HG02973 (cell line): ENCODE data around the gene PRICKLE4.
"Not testable (repeated sequence)": the region's sequence is repeated elsewhere in the genome, so short reads cannot be mapped to it uniquely, and the experiment has no call there.

Experiments
- ATAC-seq: cut with Tn5 transposase; IDR thresholded peaks from one replicate; pipeline ENCODE4 v1.9.1; 2021; ENCODE audit warnings: moderate library complexity; ENCODE audit not compliant: unreplicated experiment

Gene PRICKLE4

DNA sequence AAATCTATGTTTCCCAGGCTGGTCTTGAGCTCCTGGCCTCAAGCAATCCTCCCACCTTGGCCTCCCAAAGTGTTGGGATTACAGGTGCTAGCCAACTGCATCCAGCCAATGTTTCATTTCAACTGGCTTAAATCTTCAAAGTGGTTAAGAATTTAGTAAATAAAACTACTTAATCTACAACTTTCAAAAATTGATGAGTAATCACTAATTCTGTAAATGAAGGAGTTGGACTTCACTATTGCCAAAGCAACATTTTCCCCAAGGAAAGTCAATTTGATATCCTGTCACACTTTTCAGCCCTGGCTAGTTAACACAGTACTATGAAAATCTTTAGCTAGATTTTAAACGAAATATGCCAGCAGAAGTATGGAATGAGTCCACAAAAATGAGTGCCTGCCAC lies 10.7 kb downstream of the PRICKLE4 start:
- ATAC-seq = no peak

DNA sequence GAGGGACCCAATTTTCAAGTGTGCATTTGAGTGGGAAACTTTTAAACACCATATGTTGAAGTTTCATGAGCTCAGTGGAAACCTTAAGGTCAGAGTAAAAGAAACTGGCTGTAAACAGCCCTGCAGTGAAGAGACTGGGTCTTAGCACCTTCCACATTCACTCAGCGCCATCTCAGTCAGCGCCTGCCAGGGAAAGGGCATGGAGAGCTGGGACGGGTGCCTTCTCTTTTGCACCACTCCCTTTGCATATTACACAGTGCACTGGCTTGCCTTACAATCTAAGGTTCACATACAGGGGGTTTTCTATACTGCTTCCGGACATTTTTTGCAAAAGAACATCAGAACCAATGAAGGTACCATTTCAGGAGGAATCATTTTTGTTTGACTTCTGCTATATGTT lies 11.4 kb downstream of the PRICKLE4 start:
- no peak for ATAC-seq

DNA sequence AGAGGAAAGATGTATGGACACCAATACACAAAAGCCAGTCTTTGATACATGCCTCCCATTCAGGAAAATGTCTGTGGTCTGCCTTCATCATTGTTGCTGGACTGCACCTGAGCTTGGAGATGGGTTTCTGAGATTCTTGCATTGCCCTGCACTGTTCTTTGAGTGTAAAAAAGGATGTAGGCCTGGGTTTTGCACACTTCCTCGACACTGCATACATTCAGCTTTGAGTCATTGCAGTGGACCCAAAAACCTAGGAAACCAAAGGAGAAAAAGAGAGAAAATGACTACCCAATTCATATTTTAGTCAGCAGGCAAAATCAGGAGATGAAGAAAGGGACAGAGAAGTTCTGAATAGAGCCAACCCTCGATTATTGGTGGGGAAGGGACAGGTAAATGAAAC lies 15.9 kb downstream of the PRICKLE4 start:
- no peak for ATAC-seq

DNA sequence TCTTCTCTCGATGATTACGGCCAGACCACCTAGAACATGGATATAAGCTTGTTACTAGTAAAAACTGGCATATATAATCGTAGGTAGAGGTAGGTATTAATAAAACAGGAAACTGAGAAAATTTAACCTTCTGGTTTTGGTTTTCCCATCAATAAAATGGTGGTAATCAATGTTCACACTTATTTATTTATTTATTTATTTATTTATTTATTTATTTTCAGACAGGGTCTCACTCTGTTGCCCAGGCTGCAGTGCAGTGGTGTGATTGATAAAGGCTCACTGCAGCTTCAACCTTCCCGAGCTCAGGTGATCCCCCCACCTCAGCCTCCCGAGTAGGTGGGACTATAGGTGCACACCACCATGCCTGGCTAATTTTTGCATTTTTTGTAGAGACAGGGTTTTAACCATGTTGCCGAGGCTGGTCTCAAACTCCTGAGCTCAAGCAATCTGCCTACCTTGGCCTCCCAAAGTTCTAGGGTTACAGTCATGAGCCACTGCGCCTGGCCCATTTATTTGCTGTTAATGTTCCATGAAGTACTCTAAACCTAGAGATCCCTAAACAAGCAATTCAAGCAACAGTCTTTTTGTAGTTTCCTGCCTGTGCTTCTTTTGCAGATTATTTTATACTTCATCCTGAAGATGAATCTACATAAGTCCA lies 18.4 kb downstream of the PRICKLE4 start:
- ATAC-seq = no peak

DNA sequence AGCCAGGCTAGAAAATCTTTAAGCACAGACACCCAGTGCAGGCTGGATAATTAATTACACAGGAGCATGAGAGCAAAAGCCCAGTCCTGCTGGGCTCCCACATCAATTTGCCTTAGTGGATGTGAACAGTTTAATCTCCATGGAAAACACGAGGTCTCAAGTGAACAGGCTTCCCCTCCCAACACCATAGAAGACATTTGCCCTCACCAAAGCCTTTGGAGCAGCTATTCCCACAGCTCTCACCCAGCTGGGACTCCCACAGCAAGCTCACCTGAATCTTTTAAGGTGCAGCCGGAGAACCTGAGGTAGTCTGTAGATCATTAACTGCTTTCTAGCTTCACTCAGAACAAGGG lies 19.0 kb downstream of the PRICKLE4 start:
- ATAC-seq = no peak

DNA sequence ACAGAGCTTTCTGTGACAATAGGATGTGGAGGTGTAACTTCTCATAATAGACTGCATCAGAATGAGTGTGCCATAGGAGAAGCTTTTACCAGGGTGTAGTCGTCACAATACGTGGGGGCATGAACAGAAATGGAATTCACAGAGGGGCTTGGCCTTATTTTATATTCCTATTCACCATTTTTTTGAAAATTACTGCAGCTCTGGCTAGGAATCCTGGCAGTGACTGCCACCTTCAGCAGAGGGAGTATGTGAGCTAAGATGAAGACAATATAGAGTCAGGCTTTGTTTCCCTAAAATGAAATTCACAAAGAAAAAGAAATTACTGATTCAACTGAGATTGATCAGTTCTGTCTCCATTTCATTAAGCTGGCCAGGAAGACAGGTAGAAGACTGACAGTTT lies 20.8 kb downstream of the PRICKLE4 start:
- ATAC-seq = no peak

DNA sequence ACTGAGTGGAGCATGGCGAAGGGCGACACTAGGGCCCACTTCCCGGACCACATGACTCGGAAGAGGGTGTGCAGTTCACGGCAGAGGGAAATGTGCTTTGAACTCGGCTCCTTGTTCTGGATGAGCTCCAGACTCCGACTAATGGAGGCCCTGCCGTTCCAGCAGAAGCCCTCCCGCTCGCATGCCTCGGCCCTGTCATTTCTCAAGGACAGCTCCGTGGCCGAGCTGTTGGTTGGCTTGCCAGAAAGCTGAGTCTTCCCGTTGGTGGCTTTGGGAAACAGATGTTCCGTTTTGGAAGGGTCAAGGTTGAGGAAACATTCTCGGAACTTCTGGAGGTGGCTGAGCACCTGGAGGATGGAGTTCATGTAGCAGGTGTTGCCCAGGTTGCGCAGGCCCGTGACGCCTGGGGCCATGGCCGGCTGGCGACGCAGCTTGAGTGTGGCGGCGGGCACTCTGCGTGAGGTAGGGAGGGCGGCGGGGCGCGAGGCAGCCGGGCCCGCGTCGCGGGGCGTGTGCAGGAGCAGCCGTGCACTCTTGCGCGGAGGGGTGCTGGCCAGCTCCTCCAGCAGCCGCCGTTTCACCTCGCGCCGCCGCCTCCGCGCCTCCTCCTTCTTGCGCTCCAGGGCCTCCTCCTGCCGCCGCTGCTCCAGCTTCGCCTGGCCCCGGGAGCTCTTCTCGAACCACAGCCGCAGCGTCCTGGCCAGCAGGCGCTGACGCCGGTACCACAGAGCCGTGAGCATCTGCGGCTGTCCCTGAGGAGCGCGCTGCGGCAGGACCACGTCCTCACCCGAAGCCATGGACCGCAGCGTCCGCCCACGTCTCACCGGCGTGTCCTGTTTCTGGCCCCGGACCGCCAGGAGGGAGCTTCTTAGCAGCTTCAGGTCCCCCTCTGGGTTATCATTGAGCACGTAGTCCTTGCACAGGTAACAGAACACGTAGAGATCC lies 25.5 kb downstream of the PRICKLE4 start:
- ATAC-seq = no peak

DNA sequence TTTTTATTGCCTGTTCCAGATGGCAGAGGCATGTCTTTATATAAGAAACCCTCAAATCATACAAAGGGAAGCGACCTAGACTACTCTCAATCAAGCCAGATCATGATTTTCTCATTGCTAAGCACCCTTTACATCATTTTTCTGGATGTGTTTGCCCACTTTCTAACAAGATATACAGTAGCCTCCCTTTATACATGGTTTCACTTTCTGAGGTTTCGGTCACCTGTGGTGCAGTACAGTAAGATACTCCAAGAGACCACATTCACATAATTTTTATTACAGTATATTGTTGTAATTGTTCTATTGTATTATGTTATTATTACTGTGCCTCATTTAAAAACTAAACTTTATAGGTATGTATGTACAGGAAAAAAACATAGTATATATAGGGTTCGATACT lies 30.5 kb downstream of the PRICKLE4 start:
- no peak for ATAC-seq

DNA sequence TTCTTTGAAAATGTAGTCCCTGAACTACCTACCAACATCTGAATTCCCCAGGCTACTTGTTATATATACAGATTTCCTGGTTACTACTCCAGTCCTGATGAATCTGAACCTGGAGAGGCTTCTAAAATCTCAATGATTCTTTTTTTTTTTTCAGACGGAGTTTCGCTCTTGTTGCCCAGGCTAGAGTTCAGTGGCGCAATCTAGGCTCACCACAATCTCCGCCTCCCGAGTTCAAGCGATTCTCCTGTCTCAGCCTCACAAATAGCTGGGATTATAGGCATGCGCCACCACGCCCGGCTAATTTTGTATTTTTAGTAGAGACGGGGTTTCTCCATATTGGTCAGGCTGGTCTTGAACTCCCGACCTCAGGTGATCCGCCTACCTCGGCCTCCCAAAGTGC lies 31.4 kb downstream of the PRICKLE4 start:
- ATAC-seq = not testable (repeated sequence)

DNA sequence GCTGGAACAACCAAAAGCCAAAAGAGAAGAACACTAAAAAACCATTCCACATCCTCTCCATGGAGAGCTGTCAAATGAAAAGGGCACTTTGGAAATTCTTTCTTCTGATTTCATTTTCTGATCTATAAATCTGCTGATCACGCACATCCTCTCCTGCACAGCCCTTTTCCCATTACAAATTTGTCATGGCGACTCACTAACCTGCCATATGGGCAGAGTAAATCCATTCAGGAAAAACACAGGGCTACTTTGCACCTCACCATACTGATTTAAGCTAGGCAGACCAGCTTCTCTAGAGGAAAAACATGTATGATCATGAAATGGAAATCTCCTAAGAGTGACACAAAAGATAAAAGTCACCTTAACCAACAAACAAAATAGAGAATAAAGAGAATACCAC lies 32.9 kb downstream of the PRICKLE4 start:
- ATAC-seq = no peak

DNA sequence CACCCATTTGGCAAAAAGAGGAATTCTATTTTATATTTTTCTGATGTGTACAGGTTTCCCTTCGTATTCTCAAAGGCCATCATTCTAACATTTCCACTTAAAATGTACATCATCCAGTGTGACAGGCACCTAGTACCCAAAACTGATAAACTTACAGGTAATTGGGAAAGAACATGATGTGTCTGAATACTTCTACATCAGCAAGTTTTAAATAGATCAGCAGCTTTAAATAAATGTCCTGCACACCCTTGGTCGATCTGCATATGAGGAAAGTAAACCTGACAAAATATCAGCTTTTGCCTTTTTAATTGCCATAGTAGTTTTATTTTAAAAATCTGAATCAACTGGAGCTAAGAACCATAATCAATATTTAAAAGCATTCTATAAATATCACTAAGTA lies 33.4 kb downstream of the PRICKLE4 start:
- no peak for ATAC-seq

DNA sequence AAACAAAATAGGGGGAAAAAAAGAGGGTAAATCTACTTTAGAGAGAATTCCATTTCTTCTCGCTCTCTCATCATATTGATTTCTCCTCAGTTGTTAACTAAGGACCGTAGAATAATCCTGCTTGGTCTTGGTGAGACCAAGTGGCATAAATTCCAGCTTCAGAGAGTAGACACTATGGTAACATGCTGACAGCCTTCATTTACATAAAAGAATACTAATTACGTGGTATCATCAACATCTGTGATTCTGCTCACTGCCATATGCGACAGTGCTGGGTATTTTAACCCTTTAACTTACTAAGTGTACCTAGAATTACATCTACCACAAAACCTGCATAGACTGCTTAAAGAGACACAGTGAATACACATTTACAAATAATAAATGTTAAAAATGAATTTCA lies 34.0 kb downstream of the PRICKLE4 start:
- ATAC-seq = no peak

DNA sequence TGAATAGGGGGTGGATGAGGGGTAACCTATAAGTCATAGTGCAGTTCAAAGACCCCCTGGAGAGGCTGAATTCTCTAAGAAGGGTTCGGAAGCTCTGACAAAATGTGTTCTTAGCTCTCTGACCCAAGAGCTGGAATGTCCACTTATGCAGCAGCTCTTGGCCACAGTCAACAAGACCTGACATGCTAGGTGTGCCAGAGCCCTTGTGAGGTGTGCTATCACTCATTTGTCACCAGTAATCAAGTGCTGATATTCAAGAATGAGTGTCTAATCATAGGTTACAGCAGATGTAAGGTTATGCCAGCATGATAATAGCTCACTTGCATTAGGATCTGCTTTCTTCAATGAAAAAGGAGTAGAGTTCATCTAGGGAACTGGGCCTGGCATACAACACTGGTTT lies 35.0 kb downstream of the PRICKLE4 start:
- no peak for ATAC-seq

DNA sequence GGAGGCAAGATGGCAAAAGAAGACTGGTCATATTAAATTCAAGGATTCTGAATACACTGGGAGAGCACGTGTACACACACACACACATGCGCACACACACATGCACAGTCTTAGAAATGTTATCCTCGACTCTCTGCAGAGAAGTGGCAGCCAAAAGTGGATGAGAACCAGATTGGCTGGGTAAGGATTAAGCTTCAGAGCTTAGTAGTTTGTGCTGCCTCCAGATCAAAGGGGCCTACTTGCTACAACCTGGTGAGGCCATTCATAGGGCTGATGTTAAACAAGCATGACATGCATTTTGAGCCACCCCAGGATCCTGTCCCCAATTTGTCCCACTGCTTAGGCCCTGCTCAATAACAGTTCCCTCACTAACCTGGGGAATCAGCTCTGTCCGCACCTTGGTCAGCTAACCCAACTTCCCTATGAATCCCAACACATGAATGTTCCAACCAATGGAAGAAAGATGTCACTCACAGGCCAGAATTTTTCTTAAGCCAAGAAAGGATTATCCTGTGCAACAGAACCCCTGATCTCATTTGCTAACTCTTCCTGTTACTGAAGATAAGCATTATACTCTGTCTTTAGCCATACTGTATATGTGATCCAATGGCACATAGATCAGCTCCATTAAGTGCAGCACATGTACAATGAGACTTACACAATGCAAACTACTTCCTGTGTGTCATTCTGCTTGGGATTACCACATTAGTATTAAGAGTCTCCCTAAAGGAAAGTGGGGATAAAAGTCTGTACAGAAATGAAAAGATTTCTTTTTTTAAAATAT lies 37.9 kb downstream of the PRICKLE4 start:
- ATAC-seq = no peak

DNA sequence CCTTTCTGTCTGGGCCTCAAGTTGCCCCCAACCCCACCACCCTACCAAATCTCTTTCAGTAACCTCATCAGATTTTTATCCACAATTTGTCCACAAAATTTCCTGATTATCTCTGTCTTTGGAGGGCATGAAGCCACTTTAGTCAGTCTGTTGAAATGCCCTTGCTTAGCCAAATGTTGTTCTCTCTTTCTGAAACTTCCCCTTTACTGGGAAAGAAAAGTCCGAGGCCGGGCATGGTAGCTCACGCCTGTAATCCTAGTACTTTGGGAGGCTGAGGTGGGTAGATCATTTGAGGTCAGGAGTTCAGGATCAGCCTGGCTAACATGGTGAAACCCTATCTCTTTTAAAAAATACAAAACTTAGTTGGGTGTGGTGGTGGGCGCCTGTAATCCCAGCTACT lies 40.7 kb downstream of the PRICKLE4 start:
- no peak for ATAC-seq

DNA sequence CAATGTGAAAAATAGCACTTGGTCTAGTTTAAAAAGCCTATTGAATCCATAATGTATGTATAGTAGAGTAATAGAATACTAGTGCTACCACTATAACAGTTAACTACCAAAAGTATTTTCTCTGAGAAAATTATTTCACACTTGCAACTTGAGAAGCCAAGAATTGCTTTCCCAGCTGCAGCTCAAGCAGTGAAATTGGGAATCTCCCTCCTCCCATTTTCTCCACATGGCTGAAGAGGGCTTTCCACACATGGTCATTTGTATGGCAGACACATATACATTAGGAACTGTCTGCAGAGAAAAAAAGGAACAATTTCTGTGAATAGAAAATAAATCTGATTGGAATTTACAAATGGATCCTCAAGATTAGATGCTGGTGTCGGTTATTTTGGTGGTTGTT lies 41.4 kb downstream of the PRICKLE4 start:
- no peak for ATAC-seq

DNA sequence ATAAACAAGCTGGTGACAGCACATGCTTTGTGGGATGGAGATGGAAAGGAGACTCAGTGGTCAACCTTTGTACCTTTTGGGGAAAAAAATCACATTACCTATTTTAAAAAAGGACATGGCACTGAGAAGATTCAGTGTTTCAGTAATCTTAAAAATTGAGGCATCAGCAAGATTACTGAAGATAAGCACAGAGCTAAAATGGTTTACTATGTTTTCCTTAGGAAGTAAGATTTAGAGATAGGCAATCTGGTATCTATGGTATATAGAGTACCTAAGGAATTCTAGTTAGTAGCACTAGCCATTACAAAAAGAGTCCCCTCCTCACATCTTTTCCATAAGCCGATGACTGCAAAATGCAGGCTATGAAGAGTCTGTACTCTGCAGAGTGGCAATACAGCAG lies 42.6 kb downstream of the PRICKLE4 start:
- ATAC-seq = no peak

DNA sequence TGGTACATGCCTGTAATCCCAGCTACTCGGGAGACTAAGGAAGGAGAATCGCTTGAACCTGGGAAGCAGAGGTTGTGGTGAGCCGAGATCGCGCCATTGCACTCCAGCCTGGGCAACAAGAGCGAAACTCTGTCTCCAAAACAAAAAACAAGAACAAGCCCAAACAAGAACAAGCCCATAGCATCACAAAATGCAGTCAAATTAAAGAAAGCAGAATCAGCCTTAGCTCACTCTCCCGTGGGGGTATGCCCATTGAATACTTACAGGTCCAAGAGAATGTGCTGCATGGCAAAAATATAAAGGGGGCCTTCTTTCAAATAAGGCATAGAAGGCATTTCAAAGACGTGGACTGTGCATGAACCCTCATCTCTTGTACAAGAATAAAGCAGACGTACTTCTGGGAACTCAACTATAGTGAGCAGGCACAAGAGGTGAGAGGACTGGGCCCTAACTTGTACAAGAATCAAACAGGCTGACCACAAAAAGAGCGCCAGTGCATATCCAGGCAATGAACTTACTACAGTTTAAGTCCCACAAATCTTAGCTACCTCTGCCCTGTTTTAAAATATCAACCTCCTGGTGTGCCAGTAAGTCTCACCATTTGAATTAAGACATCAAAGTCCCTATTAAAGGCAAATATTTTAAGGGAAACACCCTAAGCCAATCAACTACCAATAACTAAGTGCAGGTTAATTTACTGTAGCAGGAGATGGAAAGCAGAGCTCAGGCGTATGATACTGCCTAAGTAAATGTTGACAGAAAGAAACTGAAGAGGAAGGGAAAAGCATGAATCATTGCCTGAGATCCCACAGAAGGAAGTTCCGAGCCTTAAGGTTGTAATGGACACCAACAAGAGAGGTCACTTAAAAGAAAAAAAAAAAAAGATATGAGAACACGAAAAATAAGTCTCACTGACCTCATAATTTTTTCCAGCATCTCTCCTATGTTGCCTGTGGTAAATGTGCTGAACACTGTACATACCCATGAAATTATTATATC lies 44.3 kb downstream of the PRICKLE4 start:
- no peak for ATAC-seq

DNA sequence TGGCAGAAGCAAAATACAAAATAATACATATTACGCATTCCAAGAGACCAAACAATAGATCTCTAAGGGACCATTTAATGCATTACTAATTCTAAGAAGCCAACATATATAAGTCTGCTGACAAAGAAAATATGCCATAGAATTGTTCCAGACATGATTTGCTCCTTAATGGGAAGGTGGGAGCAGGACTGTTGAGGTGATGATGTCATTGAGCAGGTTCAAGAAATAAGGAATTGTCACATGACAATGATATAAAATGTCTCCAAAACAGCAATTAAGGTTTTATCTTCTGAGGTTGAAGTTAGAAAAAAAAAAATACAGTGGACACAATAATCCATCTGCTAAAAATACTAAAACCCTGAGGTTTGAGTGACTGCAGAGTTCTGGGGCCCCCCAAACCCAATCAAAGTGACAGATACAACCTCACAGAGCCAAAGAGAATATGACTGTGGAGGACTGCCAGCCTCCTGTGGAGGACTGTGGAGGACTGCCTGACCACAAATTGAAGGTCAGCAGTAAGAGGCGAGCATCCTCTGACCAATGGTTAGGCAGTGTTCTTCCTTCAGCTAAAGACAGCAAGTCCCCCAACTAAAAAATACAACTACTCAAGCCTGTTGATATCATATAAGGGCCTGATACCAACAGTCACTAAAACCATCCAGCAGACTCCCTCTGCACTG lies 45.9 kb downstream of the PRICKLE4 start:
- ATAC-seq = no peak

DNA sequence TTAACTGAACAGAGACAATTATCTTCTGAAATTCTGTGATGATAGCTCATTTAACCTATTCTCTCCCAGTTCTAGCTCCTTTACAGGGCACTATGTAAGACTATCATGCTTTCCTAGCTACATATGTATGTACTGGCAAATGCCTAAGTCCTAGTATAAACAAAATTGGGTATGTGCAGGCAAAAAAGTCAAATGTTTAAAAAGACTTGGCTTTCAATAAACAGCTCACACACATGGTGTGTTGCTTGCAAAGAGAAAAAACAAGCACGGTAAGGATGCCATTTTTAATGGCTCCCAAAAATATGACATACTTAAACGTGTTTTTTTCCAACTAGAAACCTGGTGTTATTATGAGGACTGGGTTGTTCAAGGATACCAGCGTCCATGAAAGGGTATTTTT lies 51.7 kb downstream of the PRICKLE4 start:
- ATAC-seq = no peak
